H9 (cell line): ENCODE measurements around the gene RFESD. TPM values are rescaled to one million over a fixed set of nuclear protein-coding genes. Genes with fewer than 3 reads are reported as not detected.

Experiments used
- DNase-seq: peaks from one replicate; pipeline ENCODE4 v3.0.0-alpha.2; 2017
- H2AFZ ChIP-seq: one replicate; pipeline ENCODE4 v1.6.1; 2013; ENCODE audit warnings: mild to moderate bottlenecking, low read length, control low read depth, moderate library complexity
- H2AK5ac ChIP-seq: 2 replicates; pipeline ENCODE4 v1.6.1; 2013; ENCODE audit warnings: low read length, control low read depth, mixed read lengths; ENCODE audit not compliant: insufficient read length
- H2BK120ac ChIP-seq: one replicate; pipeline ENCODE4 v1.6.1; 2013; ENCODE audit warnings: low read depth, mild to moderate bottlenecking, low read length, control low read depth, inconsistent platforms; ENCODE audit not compliant: poor library complexity, severe bottlenecking
- H2BK12ac ChIP-seq: 2 replicates; pipeline ENCODE4 v1.6.1; 2013; ENCODE audit warnings: low read length, control low read depth, mixed read lengths, low read depth; ENCODE audit not compliant: insufficient read length
- H2BK15ac ChIP-seq: 2 replicates; pipeline ENCODE4 v1.6.1; 2013; ENCODE audit warnings: low read depth, low read length, control low read depth
- H2BK20ac ChIP-seq: one replicate; pipeline ENCODE4 v1.6.1; 2013; ENCODE audit warnings: low read depth, mild to moderate bottlenecking, low read length, control low read depth, inconsistent platforms; ENCODE audit not compliant: poor library complexity, severe bottlenecking
- H2BK5ac ChIP-seq: 2 replicates; pipeline ENCODE4 v1.6.1; 2013; ENCODE audit warnings: low read length, control low read depth, mixed read lengths; ENCODE audit not compliant: insufficient read length
- H3K14ac ChIP-seq: 2 replicates; pipeline ENCODE4 v1.6.1; 2013; ENCODE audit warnings: low read length, control low read depth; ENCODE audit not compliant: insufficient read depth
- H3K18ac ChIP-seq: 2 replicates; pipeline ENCODE4 v1.6.1; 2013; ENCODE audit warnings: low read depth, mild to moderate bottlenecking, mixed read lengths, low read length, control low read depth; ENCODE audit not compliant: insufficient read length
- H3K23ac ChIP-seq: 2 replicates; pipeline ENCODE4 v1.6.1; 2013; ENCODE audit warnings: low read length, control low read depth, mixed read lengths, low read depth; ENCODE audit not compliant: insufficient read length
- H3K23me2 ChIP-seq: 2 replicates; pipeline ENCODE4 v1.6.1; 2013; ENCODE audit warnings: low read depth, mild to moderate bottlenecking, mixed read lengths, low read length, control low read depth; ENCODE audit not compliant: insufficient read length, poor library complexity, severe bottlenecking
- H3K27ac ChIP-seq: 2 replicates; pipeline ENCODE4 v1.5.1; 2013; ENCODE audit warnings: low read length, control low read depth, mixed read lengths, low read depth; ENCODE audit not compliant: insufficient read length
- H3K27me3 ChIP-seq: 2 replicates; pipeline ENCODE4 v1.6.1; 2013; ENCODE audit warnings: low read length, control low read depth, inconsistent platforms; ENCODE audit not compliant: insufficient read depth
- H3K4ac ChIP-seq: 2 replicates; pipeline ENCODE4 v1.6.1; 2013; ENCODE audit warnings: low read depth, mild to moderate bottlenecking, control low read depth, inconsistent platforms, low read length, moderate library complexity
- H3K4me1 ChIP-seq: 2 replicates; pipeline ENCODE4 v1.6.1; 2013; ENCODE audit warnings: low read length, control low read depth, inconsistent platforms; ENCODE audit not compliant: insufficient read depth
- H3K4me2 ChIP-seq: 2 replicates; pipeline ENCODE4 v1.6.1; 2013; ENCODE audit warnings: low read length, control low read depth, mixed read lengths; ENCODE audit not compliant: insufficient read length, insufficient read depth
- H3K56ac ChIP-seq: 2 replicates; pipeline ENCODE4 v1.6.1; 2013; ENCODE audit warnings: low read depth, mild to moderate bottlenecking, mixed read lengths, low read length, control low read depth; ENCODE audit not compliant: insufficient read length
- H3K79me1 ChIP-seq: 2 replicates; pipeline ENCODE4 v1.6.1; 2013; ENCODE audit warnings: low read depth, mild to moderate bottlenecking, moderate library complexity, low read length, control low read depth, inconsistent platforms; ENCODE audit not compliant: insufficient read depth, poor library complexity, severe bottlenecking
- H3K79me2 ChIP-seq: 2 replicates; pipeline ENCODE4 v1.6.1; 2013; ENCODE audit warnings: low read length, control low read depth, inconsistent platforms; ENCODE audit not compliant: insufficient read depth
- H3K9ac ChIP-seq: 2 replicates; pipeline ENCODE4 v1.6.1; 2013; ENCODE audit warnings: low read length, control low read depth, mixed read lengths; ENCODE audit not compliant: insufficient read length; ENCODE audit errors: extremely low read depth
- H3K9me3 ChIP-seq: one replicate; pipeline ENCODE4 v1.6.1; 2013; ENCODE audit warnings: low read depth, low read length, inconsistent platforms; ENCODE audit not compliant: control insufficient read depth
- H3T11ph ChIP-seq: one replicate; pipeline ENCODE4 v1.6.1; 2013; ENCODE audit warnings: mild to moderate bottlenecking, low read length, control low read depth, inconsistent platforms
- H4K20me1 ChIP-seq: one replicate; pipeline ENCODE4 v1.6.1; 2013; ENCODE audit not compliant: control insufficient read depth, insufficient read length, insufficient read depth
- H4K5ac ChIP-seq: 2 replicates; pipeline ENCODE4 v1.6.1; 2013; ENCODE audit warnings: low read depth, mild to moderate bottlenecking, mixed read lengths, low read length, control low read depth; ENCODE audit not compliant: insufficient read length
- H4K8ac ChIP-seq: replicated peaks from 2 replicates; pipeline ENCODE4 v1.6.1; 2013; ENCODE audit warnings: low read length, control low read depth, mixed read lengths, low read depth; ENCODE audit not compliant: insufficient read length
- H4K91ac ChIP-seq: 2 replicates; pipeline ENCODE4 v1.6.1; 2013; ENCODE audit warnings: low read depth, mild to moderate bottlenecking, moderate library complexity, mixed read lengths, low read length, control low read depth; ENCODE audit not compliant: insufficient read length
- H3K27ac Mint-ChIP-seq, 3 experiments: 2 replicates in 2 of 3; 3 replicates in 1 of 3; pipeline ENCODE4 v1.8.0; 2020 to 2021; ENCODE audit warnings: mixed read lengths in 3 of 3, mild to moderate bottlenecking in 1 of 3, moderate library complexity in 1 of 3
- H3K27me3 Mint-ChIP-seq: 2 replicates; pipeline ENCODE4 v1.8.0; 2021; ENCODE audit warnings: low read depth, mild to moderate bottlenecking, moderate library complexity, mixed read lengths
- H3K36me3 Mint-ChIP-seq, 3 experiments: 2 replicates in 2 of 3; 3 replicates in 1 of 3; pipeline ENCODE4 v1.8.0; 2020 to 2021; ENCODE audit warnings: low read depth in 3 of 3, mixed read lengths in 3 of 3; ENCODE audit not compliant: insufficient read depth in 1 of 3
- H3K4me1 Mint-ChIP-seq, 2 experiments: 2 replicates each; pipeline ENCODE4 v1.8.0; 2020; ENCODE audit warnings: mixed read lengths in 2 of 2
- H3K4me3 Mint-ChIP-seq, 2 experiments: 2 replicates in 1 of 2; 3 replicates in 1 of 2; pipeline ENCODE4 v1.8.0; 2020 to 2021; ENCODE audit warnings: mild to moderate bottlenecking in 2 of 2, mixed read lengths in 2 of 2, moderate library complexity in 1 of 2
- H3K9me3 Mint-ChIP-seq, 2 experiments: 2 replicates in 1 of 2; 3 replicates in 1 of 2; pipeline ENCODE4 v1.8.0; 2020; ENCODE audit warnings: mild to moderate bottlenecking in 2 of 2, mixed read lengths in 2 of 2, moderate library complexity in 1 of 2
- WGBS: extraction: QIAGEN DNeasy Blood & Tissue Kit; methylation state at CpG from one replicate; pipeline ENCODE4 v1.1.7; 2013; ENCODE audit warnings: missing lambda C conversion rate, low lambda C conversion rate, mixed read lengths; ENCODE audit not compliant: insufficient read length; ENCODE audit errors: extremely low coverage; 5-methylcytosine and 5-hydroxymethylcytosine counted together
- total RNA-seq: library from RNA; stranded (reverse); gene quantifications from 2 replicates; pipeline ENCODE4 v1.2.1, GENCODE V29; 2021
- TF ChIP-seq, protein P1 (sequence below): fragments of 200-600 bp; sonication (generic); conservative IDR thresholded peaks from 3 replicates; pipeline ENCODE4 v1.8.0; 2021; ENCODE audit warnings: antibody characterized with exemption, mild to moderate bottlenecking

RFESD gene
- total RNA-seq, 1 experiment from 2014 or later = 1.7 TPM

DNA sequence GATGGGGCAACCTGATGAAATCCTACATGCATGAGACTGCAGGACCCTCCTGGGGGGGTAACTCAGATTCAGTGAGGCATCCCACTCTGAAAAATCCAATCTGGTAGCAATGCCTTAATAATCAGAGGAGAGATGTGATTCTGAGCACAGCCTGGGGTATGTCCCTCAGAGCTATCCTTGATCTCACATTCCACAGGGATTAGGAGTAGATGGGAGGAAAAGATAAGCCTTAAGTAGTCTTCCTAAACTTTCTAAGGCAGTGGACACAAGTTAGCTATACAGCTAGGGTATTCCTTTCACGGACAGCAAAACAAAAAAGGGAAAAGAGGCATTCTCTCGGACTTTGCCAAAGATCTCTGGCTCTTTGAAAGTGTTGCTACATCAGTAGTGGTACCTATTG lies 40.1 kb downstream of the RFESD start:
- no peak overlapping the region for H2BK20ac ChIP-seq
- H2BK15ac ChIP-seq = no peak overlapping the region
- no peak overlapping the region for H2AK5ac ChIP-seq
- H3K14ac ChIP-seq = no peak overlapping the region
- H4K5ac ChIP-seq = no peak overlapping the region
- WGBS = no CpG with 5 or more reads among the region's 2 CpGs
- no peak overlapping the region for H3K18ac ChIP-seq
- no peak overlapping the region for H2BK12ac ChIP-seq
- no peaks in the 10 kb centered on the region for H4K20me1 ChIP-seq
- no peaks in the 10 kb centered on the region for H3K79me2 ChIP-seq
- no peaks in the 10 kb centered on the region for H3K9me3 Mint-ChIP-seq
- no peak overlapping the region for H3K56ac ChIP-seq
- H3K27me3 ChIP-seq = no peaks in the 10 kb centered on the region
- no peaks in the 10 kb centered on the region for H3K79me1 ChIP-seq
- H4K91ac ChIP-seq = no peak overlapping the region
- H3K4me3 Mint-ChIP-seq = no peak overlapping the region
- no peaks in the 10 kb centered on the region; a peak in 1 of 7 replicates for H3K36me3 Mint-ChIP-seq
- H3K27ac Mint-ChIP-seq = no peak overlapping the region
- H3K9ac ChIP-seq = no peak overlapping the region
- H2BK5ac ChIP-seq = no peak overlapping the region
- no peak overlapping the region for H2BK120ac ChIP-seq
- no peak overlapping the region for H2AFZ ChIP-seq
- TF ChIP-seq, protein P1, sequence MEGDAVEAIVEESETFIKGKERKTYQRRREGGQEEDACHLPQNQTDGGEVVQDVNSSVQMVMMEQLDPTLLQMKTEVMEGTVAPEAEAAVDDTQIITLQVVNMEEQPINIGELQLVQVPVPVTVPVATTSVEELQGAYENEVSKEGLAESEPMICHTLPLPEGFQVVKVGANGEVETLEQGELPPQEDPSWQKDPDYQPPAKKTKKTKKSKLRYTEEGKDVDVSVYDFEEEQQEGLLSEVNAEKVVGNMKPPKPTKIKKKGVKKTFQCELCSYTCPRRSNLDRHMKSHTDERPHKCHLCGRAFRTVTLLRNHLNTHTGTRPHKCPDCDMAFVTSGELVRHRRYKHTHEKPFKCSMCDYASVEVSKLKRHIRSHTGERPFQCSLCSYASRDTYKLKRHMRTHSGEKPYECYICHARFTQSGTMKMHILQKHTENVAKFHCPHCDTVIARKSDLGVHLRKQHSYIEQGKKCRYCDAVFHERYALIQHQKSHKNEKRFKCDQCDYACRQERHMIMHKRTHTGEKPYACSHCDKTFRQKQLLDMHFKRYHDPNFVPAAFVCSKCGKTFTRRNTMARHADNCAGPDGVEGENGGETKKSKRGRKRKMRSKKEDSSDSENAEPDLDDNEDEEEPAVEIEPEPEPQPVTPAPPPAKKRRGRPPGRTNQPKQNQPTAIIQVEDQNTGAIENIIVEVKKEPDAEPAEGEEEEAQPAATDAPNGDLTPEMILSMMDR = no peak
- no peak for DNase-seq
- H3K23me2 ChIP-seq = no peaks in the 10 kb centered on the region
- no peak overlapping the region for H3K4ac ChIP-seq
- no peak overlapping the region for H3K4me2 ChIP-seq
- no peak overlapping the region for H4K8ac ChIP-seq
- H3T11ph ChIP-seq = no peak overlapping the region
- H3K23ac ChIP-seq = no peak overlapping the region
- no peaks in the 10 kb centered on the region; the same call in 1 of the 2 replicates for H3K27me3 Mint-ChIP-seq
- no peaks in the 10 kb centered on the region for H3K4me1 ChIP-seq
- no peaks in the 10 kb centered on the region for H3K9me3 ChIP-seq
- peaks cover 3 to 5% of the 10 kb centered on the region in 2 experiments; a peak in 2 of 4 replicates for H3K4me1 Mint-ChIP-seq
- H3K27ac ChIP-seq = no peak overlapping the region
